Transverse colon (tissue), 4 donors: ENCODE data around the gene FMO2.

Source experiments
- CTCF ChIP-seq, 5 experiments: fragments of 200-600 bp in 3 of 5; fragments of 450-650 bp in 2 of 5; sonication (generic) in 3 of 5; IDR thresholded peaks; 1 replicate in 2 of 5; 2 replicates in 3 of 5; pipeline ENCODE4 v1.5.1; 2016 to 2017; ENCODE audit warnings: antibody characterized with exemption in 5 of 5, inconsistent platforms in 3 of 5, mild to moderate bottlenecking in 2 of 5, moderate library complexity in 1 of 5
- EP300 ChIP-seq: sonication (generic); formaldehyde crosslinking; IDR thresholded peaks from one replicate; pipeline ENCODE4 v1.6.1; 2017; ENCODE audit warnings: antibody characterized with exemption, low read depth
- POLR2A ChIP-seq: fragments of 450-650 bp; IDR thresholded peaks from one replicate; pipeline ENCODE4 v1.6.1; 2016; ENCODE audit warnings: antibody characterized with exemption, mild to moderate bottlenecking, moderate library complexity
- POLR2AphosphoS5 ChIP-seq, 3 donors: sonication (generic); formaldehyde crosslinking; IDR thresholded peaks; one replicate each; pipeline ENCODE4 v1.6.1; 2016; ENCODE audit warnings: antibody characterized with exemption in 3 of 3

GRCh38 chr1:171219346-171220080 is 34.4 kb downstream of the FMO2 start:
- TF ChIP-seq CTCF (IDR thresholded peaks at IDR 0.05) (no peak), POLR2A (no peak), EP300 (no peak), POLR2AphosphoS5 (IDR thresholded peaks at IDR 0.05) (no peak)
